Colonic mucosa (tissue), 4 donors: ENCODE data around the gene CACNA1S. TPM values are rescaled to one million over a fixed set of nuclear protein-coding genes. Genes with fewer than 3 reads are reported as not detected.

ENCODE experiments used
- DNase-seq: peaks from one replicate; pipeline ENCODE4 v3.0.0-alpha.2; 2020
- H3K27ac ChIP-seq: fragments of 200-600 bp; one replicate; pipeline ENCODE4 v1.8.0; 2021
- H3K27me3 ChIP-seq: fragments of 200-600 bp; one replicate; pipeline ENCODE4 v1.8.0; 2021
- H3K36me3 ChIP-seq: fragments of 200-600 bp; one replicate; pipeline ENCODE4 v1.8.0; 2021
- H3K4me1 ChIP-seq: fragments of 200-600 bp; one replicate; pipeline ENCODE4 v1.8.0; 2021; ENCODE audit warnings: mild to moderate bottlenecking
- H3K4me3 ChIP-seq: fragments of 200-600 bp; one replicate; pipeline ENCODE4 v1.8.0; 2021
- H3K9ac ChIP-seq, 2 donors: one replicate each; pipeline ENCODE4 v1.7.0; 2013; ENCODE audit warnings: control low read depth in 2 of 2, low read depth in 2 of 2, low read length in 2 of 2
- H3K9me3 ChIP-seq: fragments of 200-600 bp; one replicate; pipeline ENCODE4 v1.8.0; 2021
- intact Hi-C: fragments of 100-400 bp; cut with DNase I; formaldehyde crosslinking; loops from one replicate; pipeline ENCODE4 v1.14.1; 2022
- total RNA-seq, 2 donors: library from RNA; stranded (reverse); fragmentation: NEBNext Ultra II Directional in 1 of 2; extraction: Animal tissue kit (Norgen Biotek cat#: 25700) in 1 of 2; gene quantifications; one replicate each; pipeline ENCODE4 v1.2.1, GENCODE V29; 2021
- TF ChIP-seq, protein P1 (sequence below): fragments of 200-600 bp; IDR thresholded peaks from one replicate; pipeline ENCODE4 v1.8.0; 2022; ENCODE audit warnings: antibody characterized with exemption, mild to moderate bottlenecking
- donor health status: healthy.
- donor health status: DM: no; HTN: no; CAD: no.
- donor health status: DM: no; HTN: no; CAD: no.

The CACNA1S gene
- total RNA-seq, 2 donors from 2014 or later, result not detected

DNA sequence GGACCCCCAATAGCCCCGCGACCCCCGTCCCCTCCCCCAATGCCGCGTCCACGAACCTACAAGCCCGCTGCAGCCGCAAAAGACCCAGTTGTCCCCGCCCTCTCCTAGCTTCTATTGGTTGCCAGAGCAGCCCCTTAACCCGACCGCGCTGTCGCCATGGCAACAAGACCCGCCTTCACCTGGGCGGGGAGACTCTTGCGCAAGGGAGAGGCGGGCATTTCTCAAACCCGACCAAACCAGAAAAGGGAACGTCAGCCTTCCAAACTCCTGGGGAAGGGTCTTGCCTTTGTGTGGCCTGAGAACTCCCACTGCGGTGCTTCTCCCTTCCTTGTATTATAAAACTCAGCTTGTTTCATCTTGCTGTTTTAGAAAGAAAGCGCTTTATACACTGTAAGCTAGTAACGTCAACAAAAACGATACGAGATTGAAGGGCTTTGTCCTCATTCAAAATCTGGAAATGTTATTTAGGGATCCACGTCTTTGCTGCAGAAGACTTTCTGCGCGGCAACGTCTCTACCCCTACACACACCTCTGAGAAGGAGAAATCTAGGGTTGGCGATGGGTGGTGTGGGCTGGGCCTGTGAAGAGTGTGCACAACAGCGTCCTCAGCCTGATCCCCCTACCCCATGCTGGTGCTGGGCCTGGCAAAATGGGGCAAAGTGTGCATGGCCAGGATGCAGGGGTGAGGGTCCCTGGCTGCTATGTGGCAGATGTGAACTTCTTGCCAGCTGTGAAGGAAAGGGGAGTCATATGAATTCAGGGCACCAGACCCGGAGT, 42.4 kb upstream of the CACNA1S start, which contains the start of gene TMEM9:
TSS of gene TMEM9 (minus strand) at position 86 of the 777 bp plus-strand sequence. CDS start 551 bp downstream, outside the sequence.
- intact Hi-C loops, result no loop called here
- Histone ChIP-seq H3K36me3 (no peaks in the 10 kb centered on the region), H3K9ac (peak within 1 kb of the TSS; percentile 30 to 68), H3K4me1 (peaks cover 5% of the 10 kb centered on the region), H3K4me3 (peak within 1 kb of the TSS; percentile 72), H3K9me3 (no peaks in the 10 kb centered on the region), H3K27ac (no peak within 1 kb of the TSS), H3K27me3 (no peaks in the 10 kb centered on the region)
- peak; percentile 100 for DNase-seq
- TF ChIP-seq, protein P1, sequence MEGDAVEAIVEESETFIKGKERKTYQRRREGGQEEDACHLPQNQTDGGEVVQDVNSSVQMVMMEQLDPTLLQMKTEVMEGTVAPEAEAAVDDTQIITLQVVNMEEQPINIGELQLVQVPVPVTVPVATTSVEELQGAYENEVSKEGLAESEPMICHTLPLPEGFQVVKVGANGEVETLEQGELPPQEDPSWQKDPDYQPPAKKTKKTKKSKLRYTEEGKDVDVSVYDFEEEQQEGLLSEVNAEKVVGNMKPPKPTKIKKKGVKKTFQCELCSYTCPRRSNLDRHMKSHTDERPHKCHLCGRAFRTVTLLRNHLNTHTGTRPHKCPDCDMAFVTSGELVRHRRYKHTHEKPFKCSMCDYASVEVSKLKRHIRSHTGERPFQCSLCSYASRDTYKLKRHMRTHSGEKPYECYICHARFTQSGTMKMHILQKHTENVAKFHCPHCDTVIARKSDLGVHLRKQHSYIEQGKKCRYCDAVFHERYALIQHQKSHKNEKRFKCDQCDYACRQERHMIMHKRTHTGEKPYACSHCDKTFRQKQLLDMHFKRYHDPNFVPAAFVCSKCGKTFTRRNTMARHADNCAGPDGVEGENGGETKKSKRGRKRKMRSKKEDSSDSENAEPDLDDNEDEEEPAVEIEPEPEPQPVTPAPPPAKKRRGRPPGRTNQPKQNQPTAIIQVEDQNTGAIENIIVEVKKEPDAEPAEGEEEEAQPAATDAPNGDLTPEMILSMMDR, result no peak

DNA sequence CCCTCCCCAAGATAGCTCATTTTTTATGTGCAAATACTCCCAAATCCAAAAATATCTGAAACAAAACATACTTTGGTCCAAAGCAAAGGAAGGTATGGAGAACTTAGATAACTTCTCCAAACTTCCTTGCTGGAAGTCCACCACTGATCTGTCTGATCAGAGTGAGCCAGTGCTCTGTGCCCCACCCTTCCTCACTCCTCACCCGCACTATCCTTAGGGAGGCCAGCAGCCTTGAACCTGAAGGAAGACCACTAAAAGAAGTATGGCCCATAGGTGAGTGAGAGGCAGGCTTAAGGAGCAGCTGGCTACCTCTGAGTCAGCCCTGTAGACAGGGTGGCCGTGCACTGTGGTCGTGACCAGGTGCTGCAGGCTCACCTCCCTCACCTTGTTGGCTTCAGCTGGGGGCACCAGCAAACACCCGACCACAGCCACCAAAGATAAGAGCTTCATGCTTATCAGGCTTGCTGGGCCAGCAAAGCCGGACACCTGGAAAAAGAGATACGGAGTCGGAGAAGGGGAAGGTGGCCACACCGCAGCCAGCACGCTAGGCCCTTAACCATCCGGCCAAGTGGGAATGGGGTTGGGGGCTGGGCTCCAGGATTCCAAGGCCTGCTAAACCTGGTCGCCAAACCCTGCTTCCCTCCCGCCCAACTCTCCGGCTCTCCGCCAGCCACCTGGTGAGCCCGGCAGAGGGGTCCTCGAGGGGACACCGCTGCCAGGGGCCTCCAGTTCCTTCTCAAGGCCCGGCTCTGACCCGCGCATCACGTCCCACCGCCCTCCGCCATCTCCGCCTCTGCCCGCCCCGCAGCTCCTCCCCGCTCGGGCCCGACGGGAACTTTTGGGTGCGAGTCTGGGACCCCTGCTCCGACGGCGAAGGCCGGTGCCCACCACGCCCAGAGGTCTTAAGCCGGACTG, 41.5 kb upstream of the CACNA1S start:
- peak overlapping the region; percentile 30 to 68 for H3K9ac ChIP-seq
- TF ChIP-seq, protein P1, result no peak

DNA sequence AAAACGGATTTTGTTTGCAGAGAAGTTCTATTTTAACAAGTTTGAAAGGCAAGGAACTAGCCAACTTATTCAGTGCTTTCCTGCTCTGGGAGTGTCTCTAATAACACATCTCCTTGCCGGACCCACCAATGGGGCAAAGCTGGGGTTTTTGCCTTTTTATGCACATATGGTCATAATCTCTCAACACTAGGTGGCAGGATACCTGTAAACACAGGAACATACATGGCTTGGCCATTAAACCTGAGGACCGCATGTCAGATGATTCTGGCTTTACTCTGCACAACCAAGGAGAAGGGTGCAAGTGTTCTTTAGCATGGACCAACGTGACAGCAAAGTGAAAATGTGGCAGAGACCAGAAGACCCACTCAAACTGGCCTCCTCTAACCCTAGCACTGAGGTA, 37.2 kb upstream of the CACNA1S start:
- Histone ChIP-seq H3K27me3 (no peaks in the 10 kb centered on the region), H3K9ac (no peak overlapping the region), H3K4me3 (no peak overlapping the region), H3K9me3 (no peaks in the 10 kb centered on the region), H3K36me3 (no peaks in the 10 kb centered on the region), H3K27ac (no peak overlapping the region), H3K4me1 (peaks cover 5% of the 10 kb centered on the region)
- intact Hi-C loops, result loop anchor here (2.0 kb wide), 1 partner anchor 73 kb away; no protein-coding TSS in a partner anchor
- TF ChIP-seq, protein P1, result peak; percentile 49
- DNase-seq, result no peak

More for the DNA sequence above, 41.5 kb upstream of the CACNA1S start:
- Histone ChIP-seq H3K27ac (no peak overlapping the region), H3K27me3 (no peaks in the 10 kb centered on the region), H3K4me3 (peak overlapping the region; percentile 72), H3K36me3 (no peaks in the 10 kb centered on the region), H3K4me1 (peaks cover 5% of the 10 kb centered on the region), H3K9me3 (no peaks in the 10 kb centered on the region)
- no peak for DNase-seq
- intact Hi-C loops, result no loop called here

DNA sequence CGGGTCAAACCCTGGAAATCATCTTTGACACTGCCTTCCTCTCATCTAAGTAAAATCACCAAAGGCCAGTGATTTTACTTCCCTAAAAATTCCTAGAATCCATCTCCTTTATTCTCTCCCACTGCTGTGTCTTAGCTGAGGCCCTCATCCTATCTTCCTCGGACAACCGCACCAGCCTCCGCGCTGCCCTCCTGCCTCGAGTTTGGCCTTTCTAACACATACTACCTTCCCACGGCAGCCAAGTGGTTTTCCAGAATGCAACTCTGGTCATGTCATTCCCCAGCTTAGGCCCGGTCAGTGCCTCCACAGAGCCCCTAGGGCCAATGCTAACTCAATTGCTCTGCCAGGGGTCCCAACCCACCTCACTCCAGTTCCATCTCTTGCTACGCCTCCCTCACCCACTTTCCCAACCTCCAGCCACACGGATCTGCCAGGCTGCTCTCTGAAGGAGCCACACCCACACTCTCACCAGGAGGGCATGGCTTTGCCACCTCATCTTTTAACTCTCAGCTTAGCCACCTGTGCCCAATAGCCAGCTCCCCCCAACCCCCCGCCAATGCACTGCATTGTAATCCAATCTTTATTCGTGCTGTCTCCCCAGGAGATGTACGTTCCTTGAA, 35.3 kb upstream of the CACNA1S start:
- H3K9me3 ChIP-seq, result no peaks in the 10 kb centered on the region
- H3K36me3 ChIP-seq, result no peaks in the 10 kb centered on the region
- no peaks in the 10 kb centered on the region for H3K4me1 ChIP-seq
- no peak for DNase-seq
- no peak overlapping the region for H3K9ac ChIP-seq
- H3K27ac ChIP-seq, result no peak overlapping the region
- TF ChIP-seq, protein P1, result no peak
- H3K27me3 ChIP-seq, result no peaks in the 10 kb centered on the region
- no peak overlapping the region for H3K4me3 ChIP-seq
- intact Hi-C loops, result loop anchor here (2.0 kb wide), 1 partner anchor 75 kb away; no protein-coding TSS in a partner anchor
